Measurements from ENCODE around the gene TMCO4.

The TMCO4 gene

GRCh38 chr1:19682901-19683300 is 116.8 kb downstream of the TMCO4 start:
- Histone ChIP-seq H3K36me3 (peaks cover 7 to 25% (median 10%) of the 10 kb centered on the region in 11 experiments; a peak in 15 of 22 replicates), H3K4me3 (no peak overlapping the region), H3K9ac (no peak overlapping the region), H3K4me1 (no peaks in the 10 kb centered on the region), H3K4me2 (no peak overlapping the region), H4K20me1 (peaks cover 0 to 35% (median 0%) of the 10 kb centered on the region in 11 experiments; a peak in 6 of 22 replicates), H3K27me3 (no peaks in the 10 kb centered on the region), H3K9me3 (replicated peaks in 1 of 11) (peaks cover 0 to 8% (median 7%) of the 10 kb centered on the region in 11 experiments; a peak in 16 of 22 replicates), H3K27ac (no peak overlapping the region)
- TF ChIP-seq Cebpa-rat (IDR thresholded peaks at IDR 0.05), result no peak

GRCh38 chr1:19682257-19682656 is 117.5 kb downstream of the TMCO4 start:
- no peak overlapping the region for H3K9ac ChIP-seq
- peaks cover 2 to 18% (median 3%) of the 10 kb centered on the region in 11 experiments; a peak in 14 of 22 replicates for H3K36me3 ChIP-seq
- H3K4me1 ChIP-seq, result no peaks in the 10 kb centered on the region
- no peak overlapping the region for H3K27ac ChIP-seq
- peaks cover 0 to 2% (median under 1%) of the 10 kb centered on the region in 11 experiments; a peak in 12 of 22 replicates for H3K9me3 ChIP-seq (replicated peaks in 1 of 11)
- H4K20me1 ChIP-seq, result peaks cover 0 to 42% (median 0%) of the 10 kb centered on the region in 11 experiments; a peak in 7 of 22 replicates
- no peak overlapping the region for H3K4me2 ChIP-seq
- no peaks in the 10 kb centered on the region for H3K27me3 ChIP-seq
- no peak overlapping the region for H3K4me3 ChIP-seq
- TF ChIP-seq Cebpa-rat (IDR thresholded peaks at IDR 0.05), result no peak

- Histone ChIP-seq H3K4me2 (no peak overlapping the region), H4K20me1 (peaks cover 0 to 49% (median 4%) of the 10 kb centered on the region in 11 experiments; a peak in 9 of 22 replicates), H3K36me3 (peaks cover 0 to 9% (median 0%) of the 10 kb centered on the region in 11 experiments; a peak in 4 of 22 replicates), H3K4me1 (no peaks in the 10 kb centered on the region), H3K4me3 (no peak overlapping the region), H3K27me3 (no peaks in the 10 kb centered on the region), H3K27ac (no peak overlapping the region), H3K9me3 (replicated peaks in 1 of 11) (no peaks in the 10 kb centered on the region), H3K9ac (no peak overlapping the region)
- no peak for TF ChIP-seq Cebpa-rat (IDR thresholded peaks at IDR 0.05)
Measured at GRCh38 chr1:19680644-19681043, 119.1 kb downstream of the TMCO4 start.

GRCh38 chr1:19679691-19680090 is 120.0 kb downstream of the TMCO4 start:
- Histone ChIP-seq H4K20me1 (peaks cover 0 to 49% (median 8%) of the 10 kb centered on the region in 11 experiments; a peak in 10 of 22 replicates), H3K4me2 (no peak overlapping the region), H3K27me3 (no peaks in the 10 kb centered on the region), H3K4me1 (no peaks in the 10 kb centered on the region), H3K36me3 (peaks cover 0 to 8% (median 0%) of the 10 kb centered on the region in 11 experiments; a peak in 4 of 22 replicates), H3K27ac (no peak overlapping the region), H3K9me3 (replicated peaks in 1 of 11) (no peaks in the 10 kb centered on the region), H3K9ac (no peak overlapping the region), H3K4me3 (no peak overlapping the region)
- TF ChIP-seq Cebpa-rat (IDR thresholded peaks at IDR 0.05), result no peak

GRCh38 chr1:19678931-19679453 is 120.7 kb downstream of the TMCO4 start:
- Histone ChIP-seq H3K27ac (no peak overlapping the region), H3K27me3 (no peaks in the 10 kb centered on the region), H3K4me2 (no peak overlapping the region), H3K4me1 (no peaks in the 10 kb centered on the region), H3K36me3 (peaks cover 0 to 4% (median 0%) of the 10 kb centered on the region in 11 experiments; a peak in 2 of 22 replicates), H3K9me3 (replicated peaks in 1 of 11) (no peaks in the 10 kb centered on the region), H3K4me3 (no peak overlapping the region), H3K9ac (no peak overlapping the region), H4K20me1 (peaks cover 0 to 49% (median 8%) of the 10 kb centered on the region in 11 experiments; a peak in 10 of 22 replicates)
- no peak for TF ChIP-seq Cebpa-rat (IDR thresholded peaks at IDR 0.05)

- Histone ChIP-seq H3K4me1 (no peaks in the 10 kb centered on the region), H3K4me2 (no peak overlapping the region), H3K4me3 (no peak overlapping the region), H3K27me3 (no peaks in the 10 kb centered on the region), H3K27ac (no peak overlapping the region), H3K9me3 (replicated peaks in 1 of 11) (no peaks in the 10 kb centered on the region), H4K20me1 (peaks cover 0 to 49% (median 8%) of the 10 kb centered on the region in 11 experiments; a peak in 10 of 22 replicates), H3K9ac (no peak overlapping the region), H3K36me3 (peaks cover 0 to 4% (median 0%) of the 10 kb centered on the region in 11 experiments; a peak in 2 of 22 replicates)
- TF ChIP-seq Cebpa-rat (IDR thresholded peaks at IDR 0.05), result no peak
Measured at GRCh38 chr1:19678493-19678892, 121.2 kb downstream of the TMCO4 start.

DNA sequence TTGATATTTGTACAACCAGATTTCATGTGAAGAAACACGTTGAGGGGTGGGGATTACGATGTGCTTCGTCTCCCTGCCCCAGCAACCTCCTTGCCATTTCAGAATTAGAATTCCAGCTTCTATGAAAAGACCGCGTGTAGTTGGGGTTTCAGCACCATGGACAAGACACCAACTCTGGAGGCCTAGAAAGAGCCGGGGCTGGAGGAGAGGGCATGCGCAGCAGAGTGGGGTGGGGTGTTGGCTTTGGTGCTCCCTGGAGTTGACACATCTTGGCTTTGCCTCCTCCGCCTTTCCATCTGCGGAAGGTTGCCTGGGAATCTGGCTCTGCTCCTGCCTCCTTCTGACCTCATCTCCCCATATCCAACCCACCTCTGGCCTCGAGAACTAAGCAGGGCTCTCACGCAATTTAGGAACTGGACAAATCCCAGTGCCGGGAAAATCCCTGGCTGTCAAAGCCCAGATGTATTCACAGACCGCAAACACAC is 123.2 kb downstream of the TMCO4 start:
- Histone ChIP-seq H3K27me3 (no peaks in the 10 kb centered on the region), H3K27ac (no peak overlapping the region), H3K9ac (no peak overlapping the region), H3K9me3 (replicated peaks in 1 of 11) (no peaks in the 10 kb centered on the region), H3K36me3 (no peaks in the 10 kb centered on the region), H3K4me1 (no peaks in the 10 kb centered on the region), H3K4me3 (no peak overlapping the region), H4K20me1 (peaks cover 0 to 50% (median 8%) of the 10 kb centered on the region in 11 experiments; a peak in 10 of 22 replicates), H3K4me2 (no peak overlapping the region)
- TF ChIP-seq Cebpa-rat (IDR thresholded peaks at IDR 0.05), result no peak

DNA sequence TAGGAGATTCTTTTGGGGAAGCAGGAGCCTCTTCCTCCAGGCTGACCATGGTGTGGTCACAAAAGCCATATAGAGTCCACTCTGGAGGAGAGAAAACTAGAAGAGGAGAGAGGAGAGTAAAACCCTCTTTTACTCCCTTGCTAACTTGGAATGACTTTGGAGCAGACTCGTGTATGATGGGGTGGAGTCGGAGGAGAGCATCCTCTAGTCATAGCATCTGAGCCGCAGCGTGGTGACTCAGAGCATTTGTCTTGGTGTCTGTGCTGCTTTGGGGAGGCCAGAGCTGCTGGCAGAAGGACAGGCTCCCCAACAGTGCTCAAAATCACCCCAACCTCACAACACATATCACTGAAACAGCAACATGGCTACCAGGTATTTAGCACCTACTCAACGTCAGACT is 123.9 kb downstream of the TMCO4 start:
- no peak overlapping the region for H3K27ac ChIP-seq
- H3K4me1 ChIP-seq, result no peaks in the 10 kb centered on the region
- peaks cover 0 to 48% (median 8%) of the 10 kb centered on the region in 11 experiments; a peak in 10 of 22 replicates for H4K20me1 ChIP-seq
- no peak for TF ChIP-seq Cebpa-rat (IDR thresholded peaks at IDR 0.05)
- no peak overlapping the region for H3K4me3 ChIP-seq
- no peaks in the 10 kb centered on the region for H3K36me3 ChIP-seq
- H3K9me3 ChIP-seq (replicated peaks in 1 of 11), result no peaks in the 10 kb centered on the region
- H3K4me2 ChIP-seq, result no peak overlapping the region
- H3K9ac ChIP-seq, result no peak overlapping the region
- no peaks in the 10 kb centered on the region for H3K27me3 ChIP-seq

DNA sequence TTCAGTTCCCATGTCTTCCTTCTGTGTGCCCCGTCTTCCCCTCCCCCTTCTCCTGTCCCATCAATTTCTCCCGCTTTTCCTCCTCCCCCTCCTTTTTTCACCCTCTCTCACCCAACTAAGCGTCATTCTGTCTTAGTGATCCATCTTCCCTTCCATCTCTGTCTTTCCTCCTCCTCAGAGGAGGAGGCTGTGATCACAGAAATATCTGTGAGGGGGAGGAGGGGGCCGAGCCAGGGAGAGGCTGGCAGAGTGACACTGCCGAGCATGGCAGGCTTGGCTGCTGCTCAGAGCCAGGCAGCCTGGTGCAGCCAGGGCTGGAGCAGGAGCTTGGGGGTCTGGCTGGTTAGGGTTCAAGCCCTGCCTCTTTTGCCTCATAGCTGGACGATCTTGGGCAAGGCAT is 127.5 kb downstream of the TMCO4 start:
- no peak overlapping the region for H3K27ac ChIP-seq
- no peaks in the 10 kb centered on the region for H3K27me3 ChIP-seq
- H3K4me1 ChIP-seq, result no peaks in the 10 kb centered on the region
- no peak for TF ChIP-seq Cebpa-rat (IDR thresholded peaks at IDR 0.05)
- H3K4me3 ChIP-seq, result no peak overlapping the region
- H4K20me1 ChIP-seq, result peaks cover 0 to 21% (median 8%) of the 10 kb centered on the region in 11 experiments; a peak in 7 of 22 replicates
- no peaks in the 10 kb centered on the region for H3K36me3 ChIP-seq
- H3K4me2 ChIP-seq, result no peak overlapping the region
- no peak overlapping the region for H3K9ac ChIP-seq
- no peaks in the 10 kb centered on the region for H3K9me3 ChIP-seq (replicated peaks in 1 of 11)

GRCh38 chr1:19670787-19671186 is 128.9 kb downstream of the TMCO4 start:
- peaks cover 0 to 22% (median 12%) of the 10 kb centered on the region in 11 experiments; a peak in 9 of 22 replicates for H4K20me1 ChIP-seq
- H3K4me3 ChIP-seq, result no peak overlapping the region
- H3K9me3 ChIP-seq (replicated peaks in 1 of 11), result no peaks in the 10 kb centered on the region
- no peaks in the 10 kb centered on the region for H3K4me1 ChIP-seq
- no peak overlapping the region for H3K4me2 ChIP-seq
- H3K36me3 ChIP-seq, result no peaks in the 10 kb centered on the region
- TF ChIP-seq Cebpa-rat (IDR thresholded peaks at IDR 0.05), result no peak
- H3K9ac ChIP-seq, result no peak overlapping the region
- H3K27me3 ChIP-seq, result peaks cover 6 to 14% (median 12%) of the 10 kb centered on the region in 11 experiments
- no peak overlapping the region for H3K27ac ChIP-seq
